ENCODE data around the gene KIAA1671.

DNA sequence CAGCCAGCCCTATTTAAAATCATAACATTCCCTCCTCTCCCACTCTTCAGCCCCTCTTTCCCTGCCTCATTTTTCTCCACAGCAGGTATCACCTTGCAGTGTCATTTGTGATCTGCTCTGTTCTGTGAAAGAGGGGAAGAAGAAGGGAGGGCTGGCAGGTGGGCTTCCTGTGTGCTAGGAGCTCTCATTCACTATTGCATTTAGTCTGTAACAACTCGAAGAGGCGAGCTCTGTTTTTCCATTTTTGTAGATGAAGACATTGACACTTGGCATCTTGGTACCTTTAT is 195.1 kb downstream of the KIAA1671 start:
- TF ChIP-seq, protein P1, sequence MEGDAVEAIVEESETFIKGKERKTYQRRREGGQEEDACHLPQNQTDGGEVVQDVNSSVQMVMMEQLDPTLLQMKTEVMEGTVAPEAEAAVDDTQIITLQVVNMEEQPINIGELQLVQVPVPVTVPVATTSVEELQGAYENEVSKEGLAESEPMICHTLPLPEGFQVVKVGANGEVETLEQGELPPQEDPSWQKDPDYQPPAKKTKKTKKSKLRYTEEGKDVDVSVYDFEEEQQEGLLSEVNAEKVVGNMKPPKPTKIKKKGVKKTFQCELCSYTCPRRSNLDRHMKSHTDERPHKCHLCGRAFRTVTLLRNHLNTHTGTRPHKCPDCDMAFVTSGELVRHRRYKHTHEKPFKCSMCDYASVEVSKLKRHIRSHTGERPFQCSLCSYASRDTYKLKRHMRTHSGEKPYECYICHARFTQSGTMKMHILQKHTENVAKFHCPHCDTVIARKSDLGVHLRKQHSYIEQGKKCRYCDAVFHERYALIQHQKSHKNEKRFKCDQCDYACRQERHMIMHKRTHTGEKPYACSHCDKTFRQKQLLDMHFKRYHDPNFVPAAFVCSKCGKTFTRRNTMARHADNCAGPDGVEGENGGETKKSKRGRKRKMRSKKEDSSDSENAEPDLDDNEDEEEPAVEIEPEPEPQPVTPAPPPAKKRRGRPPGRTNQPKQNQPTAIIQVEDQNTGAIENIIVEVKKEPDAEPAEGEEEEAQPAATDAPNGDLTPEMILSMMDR (conservative IDR thresholded peaks at IDR 0.05), result no peak
- no peak for TF ChIP-seq ZFX (IDR thresholded peaks at IDR 0.05)
